H9 (cell line): ENCODE data around the gene CCIN. TPM values are rescaled to one million over a fixed set of nuclear protein-coding genes. Genes with fewer than 3 reads are reported as not detected.
A peak's percentile ranks its signal among the peaks of the same experiment; 100 is the strongest.

Source experiments
- DNase-seq: peaks from one replicate; pipeline ENCODE4 v3.0.0-alpha.2; 2017
- H2AFZ ChIP-seq: one replicate; pipeline ENCODE4 v1.6.1; 2013; ENCODE audit warnings: mild to moderate bottlenecking, low read length, control low read depth, moderate library complexity
- H2AK5ac ChIP-seq: 2 replicates; pipeline ENCODE4 v1.6.1; 2013; ENCODE audit warnings: low read length, control low read depth, mixed read lengths; ENCODE audit not compliant: insufficient read length
- H2BK120ac ChIP-seq: one replicate; pipeline ENCODE4 v1.6.1; 2013; ENCODE audit warnings: low read depth, mild to moderate bottlenecking, low read length, control low read depth, inconsistent platforms; ENCODE audit not compliant: poor library complexity, severe bottlenecking
- H2BK12ac ChIP-seq: 2 replicates; pipeline ENCODE4 v1.6.1; 2013; ENCODE audit warnings: low read length, control low read depth, mixed read lengths, low read depth; ENCODE audit not compliant: insufficient read length
- H2BK15ac ChIP-seq: 2 replicates; pipeline ENCODE4 v1.6.1; 2013; ENCODE audit warnings: low read depth, low read length, control low read depth
- H2BK20ac ChIP-seq: one replicate; pipeline ENCODE4 v1.6.1; 2013; ENCODE audit warnings: low read depth, mild to moderate bottlenecking, low read length, control low read depth, inconsistent platforms; ENCODE audit not compliant: poor library complexity, severe bottlenecking
- H2BK5ac ChIP-seq: 2 replicates; pipeline ENCODE4 v1.6.1; 2013; ENCODE audit warnings: low read length, control low read depth, mixed read lengths; ENCODE audit not compliant: insufficient read length
- H3K14ac ChIP-seq: 2 replicates; pipeline ENCODE4 v1.6.1; 2013; ENCODE audit warnings: low read length, control low read depth; ENCODE audit not compliant: insufficient read depth
- H3K18ac ChIP-seq: 2 replicates; pipeline ENCODE4 v1.6.1; 2013; ENCODE audit warnings: low read depth, mild to moderate bottlenecking, mixed read lengths, low read length, control low read depth; ENCODE audit not compliant: insufficient read length
- H3K23ac ChIP-seq: 2 replicates; pipeline ENCODE4 v1.6.1; 2013; ENCODE audit warnings: low read length, control low read depth, mixed read lengths, low read depth; ENCODE audit not compliant: insufficient read length
- H3K23me2 ChIP-seq: 2 replicates; pipeline ENCODE4 v1.6.1; 2013; ENCODE audit warnings: low read depth, mild to moderate bottlenecking, mixed read lengths, low read length, control low read depth; ENCODE audit not compliant: insufficient read length, poor library complexity, severe bottlenecking
- H3K27ac ChIP-seq: 2 replicates; pipeline ENCODE4 v1.5.1; 2013; ENCODE audit warnings: low read length, control low read depth, mixed read lengths, low read depth; ENCODE audit not compliant: insufficient read length
- H3K27me3 ChIP-seq: 2 replicates; pipeline ENCODE4 v1.6.1; 2013; ENCODE audit warnings: low read length, control low read depth, inconsistent platforms; ENCODE audit not compliant: insufficient read depth
- H3K4ac ChIP-seq: 2 replicates; pipeline ENCODE4 v1.6.1; 2013; ENCODE audit warnings: low read depth, mild to moderate bottlenecking, control low read depth, inconsistent platforms, low read length, moderate library complexity
- H3K4me1 ChIP-seq: 2 replicates; pipeline ENCODE4 v1.6.1; 2013; ENCODE audit warnings: low read length, control low read depth, inconsistent platforms; ENCODE audit not compliant: insufficient read depth
- H3K4me2 ChIP-seq: 2 replicates; pipeline ENCODE4 v1.6.1; 2013; ENCODE audit warnings: low read length, control low read depth, mixed read lengths; ENCODE audit not compliant: insufficient read length, insufficient read depth
- H3K56ac ChIP-seq: 2 replicates; pipeline ENCODE4 v1.6.1; 2013; ENCODE audit warnings: low read depth, mild to moderate bottlenecking, mixed read lengths, low read length, control low read depth; ENCODE audit not compliant: insufficient read length
- H3K79me1 ChIP-seq: 2 replicates; pipeline ENCODE4 v1.6.1; 2013; ENCODE audit warnings: low read depth, mild to moderate bottlenecking, moderate library complexity, low read length, control low read depth, inconsistent platforms; ENCODE audit not compliant: insufficient read depth, poor library complexity, severe bottlenecking
- H3K79me2 ChIP-seq: 2 replicates; pipeline ENCODE4 v1.6.1; 2013; ENCODE audit warnings: low read length, control low read depth, inconsistent platforms; ENCODE audit not compliant: insufficient read depth
- H3K9ac ChIP-seq: 2 replicates; pipeline ENCODE4 v1.6.1; 2013; ENCODE audit warnings: low read length, control low read depth, mixed read lengths; ENCODE audit not compliant: insufficient read length; ENCODE audit errors: extremely low read depth
- H3K9me3 ChIP-seq: one replicate; pipeline ENCODE4 v1.6.1; 2013; ENCODE audit warnings: low read depth, low read length, inconsistent platforms; ENCODE audit not compliant: control insufficient read depth
- H3T11ph ChIP-seq: one replicate; pipeline ENCODE4 v1.6.1; 2013; ENCODE audit warnings: mild to moderate bottlenecking, low read length, control low read depth, inconsistent platforms
- H4K20me1 ChIP-seq: one replicate; pipeline ENCODE4 v1.6.1; 2013; ENCODE audit not compliant: control insufficient read depth, insufficient read length, insufficient read depth
- H4K5ac ChIP-seq: 2 replicates; pipeline ENCODE4 v1.6.1; 2013; ENCODE audit warnings: low read depth, mild to moderate bottlenecking, mixed read lengths, low read length, control low read depth; ENCODE audit not compliant: insufficient read length
- H4K8ac ChIP-seq: replicated peaks from 2 replicates; pipeline ENCODE4 v1.6.1; 2013; ENCODE audit warnings: low read length, control low read depth, mixed read lengths, low read depth; ENCODE audit not compliant: insufficient read length
- H4K91ac ChIP-seq: 2 replicates; pipeline ENCODE4 v1.6.1; 2013; ENCODE audit warnings: low read depth, mild to moderate bottlenecking, moderate library complexity, mixed read lengths, low read length, control low read depth; ENCODE audit not compliant: insufficient read length
- H3K27ac Mint-ChIP-seq, 3 experiments: 2 replicates in 2 of 3; 3 replicates in 1 of 3; pipeline ENCODE4 v1.8.0; 2020 to 2021; ENCODE audit warnings: mixed read lengths in 3 of 3, mild to moderate bottlenecking in 1 of 3, moderate library complexity in 1 of 3
- H3K27me3 Mint-ChIP-seq: 2 replicates; pipeline ENCODE4 v1.8.0; 2021; ENCODE audit warnings: low read depth, mild to moderate bottlenecking, moderate library complexity, mixed read lengths
- H3K36me3 Mint-ChIP-seq, 3 experiments: 2 replicates in 2 of 3; 3 replicates in 1 of 3; pipeline ENCODE4 v1.8.0; 2020 to 2021; ENCODE audit warnings: low read depth in 3 of 3, mixed read lengths in 3 of 3; ENCODE audit not compliant: insufficient read depth in 1 of 3
- H3K4me1 Mint-ChIP-seq, 2 experiments: 2 replicates each; pipeline ENCODE4 v1.8.0; 2020; ENCODE audit warnings: mixed read lengths in 2 of 2
- H3K4me3 Mint-ChIP-seq, 2 experiments: 2 replicates in 1 of 2; 3 replicates in 1 of 2; pipeline ENCODE4 v1.8.0; 2020 to 2021; ENCODE audit warnings: mild to moderate bottlenecking in 2 of 2, mixed read lengths in 2 of 2, moderate library complexity in 1 of 2
- H3K9me3 Mint-ChIP-seq, 2 experiments: 2 replicates in 1 of 2; 3 replicates in 1 of 2; pipeline ENCODE4 v1.8.0; 2020; ENCODE audit warnings: mild to moderate bottlenecking in 2 of 2, mixed read lengths in 2 of 2, moderate library complexity in 1 of 2
- WGBS: extraction: QIAGEN DNeasy Blood & Tissue Kit; methylation state at CpG from one replicate; pipeline ENCODE4 v1.1.7; 2013; ENCODE audit warnings: missing lambda C conversion rate, low lambda C conversion rate, mixed read lengths; ENCODE audit not compliant: insufficient read length; ENCODE audit errors: extremely low coverage; 5-methylcytosine and 5-hydroxymethylcytosine counted together
- total RNA-seq: library from RNA; stranded (reverse); gene quantifications from 2 replicates; pipeline ENCODE4 v1.2.1, GENCODE V29; 2021
- TF ChIP-seq, protein P1 (sequence below): fragments of 200-600 bp; sonication (generic); conservative IDR thresholded peaks from 3 replicates; pipeline ENCODE4 v1.8.0; 2021; ENCODE audit warnings: antibody characterized with exemption, mild to moderate bottlenecking

Gene CCIN
- total RNA-seq, 1 experiment from 2014 or later, result not detected

DNA sequence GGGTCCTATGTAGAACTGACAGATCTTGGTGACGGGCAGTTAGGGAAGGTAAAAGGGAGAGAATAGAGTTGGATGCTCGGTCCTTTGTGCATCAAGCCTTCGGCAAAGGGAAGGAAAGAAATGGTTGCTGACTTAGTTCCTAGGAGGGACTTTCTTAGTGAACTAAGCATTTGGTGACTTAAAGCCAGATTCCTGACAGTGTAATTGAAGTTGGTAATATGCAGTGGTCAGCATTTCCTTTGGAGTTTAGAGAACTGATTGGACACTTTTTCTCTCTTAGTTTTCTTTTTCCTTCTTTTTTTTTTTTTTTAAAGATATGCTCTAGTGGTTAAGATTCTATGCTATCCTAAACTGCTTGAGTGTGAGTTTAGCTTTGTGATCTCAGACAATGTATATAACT is 23.8 kb downstream of the CCIN start:
- TF ChIP-seq, protein P1, sequence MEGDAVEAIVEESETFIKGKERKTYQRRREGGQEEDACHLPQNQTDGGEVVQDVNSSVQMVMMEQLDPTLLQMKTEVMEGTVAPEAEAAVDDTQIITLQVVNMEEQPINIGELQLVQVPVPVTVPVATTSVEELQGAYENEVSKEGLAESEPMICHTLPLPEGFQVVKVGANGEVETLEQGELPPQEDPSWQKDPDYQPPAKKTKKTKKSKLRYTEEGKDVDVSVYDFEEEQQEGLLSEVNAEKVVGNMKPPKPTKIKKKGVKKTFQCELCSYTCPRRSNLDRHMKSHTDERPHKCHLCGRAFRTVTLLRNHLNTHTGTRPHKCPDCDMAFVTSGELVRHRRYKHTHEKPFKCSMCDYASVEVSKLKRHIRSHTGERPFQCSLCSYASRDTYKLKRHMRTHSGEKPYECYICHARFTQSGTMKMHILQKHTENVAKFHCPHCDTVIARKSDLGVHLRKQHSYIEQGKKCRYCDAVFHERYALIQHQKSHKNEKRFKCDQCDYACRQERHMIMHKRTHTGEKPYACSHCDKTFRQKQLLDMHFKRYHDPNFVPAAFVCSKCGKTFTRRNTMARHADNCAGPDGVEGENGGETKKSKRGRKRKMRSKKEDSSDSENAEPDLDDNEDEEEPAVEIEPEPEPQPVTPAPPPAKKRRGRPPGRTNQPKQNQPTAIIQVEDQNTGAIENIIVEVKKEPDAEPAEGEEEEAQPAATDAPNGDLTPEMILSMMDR, result no peak
- H4K8ac ChIP-seq, result no peak overlapping the region
- Mint-ChIP-seq H3K27me3 (peaks cover 7% of the 10 kb centered on the region), H3K27ac (0 out of 7 replicates have a peak overlapping the region, but pooled peaks of 1 of the 3 experiments have one; percentile 9), H3K4me1 (peaks cover 23 to 26% of the 10 kb centered on the region in 2 experiments), H3K9me3 (no peaks in the 10 kb centered on the region), H3K36me3 (peaks cover 11 to 21% (median 19%) of the 10 kb centered on the region in 3 experiments; a peak in 6 of 7 replicates), H3K4me3 (peak overlapping the region; percentile 94 to 96)
- peaks cover 13% of the 10 kb centered on the region for H3K79me1 ChIP-seq
- WGBS, result no CpG with 5 or more reads among the region's 3 CpGs
- no peak overlapping the region for H2BK20ac ChIP-seq
- H2BK120ac ChIP-seq, result no peak overlapping the region
- H3K79me2 ChIP-seq, result peaks cover 37% of the 10 kb centered on the region
- no peak overlapping the region for H4K5ac ChIP-seq
- H2BK15ac ChIP-seq, result no peak overlapping the region
- no peak overlapping the region for H3K56ac ChIP-seq
- H3K4me2 ChIP-seq, result peak overlapping the region; percentile 95
- H2BK5ac ChIP-seq, result no peak overlapping the region
- no peak overlapping the region for H3K23ac ChIP-seq
- no peak for DNase-seq
- H2BK12ac ChIP-seq, result no peak overlapping the region
- no peak overlapping the region for H3T11ph ChIP-seq
- no peak overlapping the region for H3K27ac ChIP-seq
- peaks cover 10% of the 10 kb centered on the region for H3K23me2 ChIP-seq
- no peaks in the 10 kb centered on the region for H3K9me3 ChIP-seq
- no peaks in the 10 kb centered on the region for H3K27me3 ChIP-seq
- no peak overlapping the region for H3K14ac ChIP-seq
- H3K9ac ChIP-seq, result peak overlapping the region; percentile 48
- no peak overlapping the region for H3K4ac ChIP-seq
- H4K91ac ChIP-seq, result no peak overlapping the region
- peaks cover 6% of the 10 kb centered on the region; the same call in 1 of the 2 replicates for H3K4me1 ChIP-seq
- no peaks in the 10 kb centered on the region for H4K20me1 ChIP-seq
- no peak overlapping the region for H3K18ac ChIP-seq
- no peak overlapping the region for H2AK5ac ChIP-seq
- H2AFZ ChIP-seq, result no peak overlapping the region
